ENCODE measurements around the gene SMPD2.
"Not testable (repeated sequence)": the region's sequence is repeated elsewhere in the genome, so short reads cannot be mapped to it uniquely, and the experiment has no call there.

SMPD2 gene

DNA sequence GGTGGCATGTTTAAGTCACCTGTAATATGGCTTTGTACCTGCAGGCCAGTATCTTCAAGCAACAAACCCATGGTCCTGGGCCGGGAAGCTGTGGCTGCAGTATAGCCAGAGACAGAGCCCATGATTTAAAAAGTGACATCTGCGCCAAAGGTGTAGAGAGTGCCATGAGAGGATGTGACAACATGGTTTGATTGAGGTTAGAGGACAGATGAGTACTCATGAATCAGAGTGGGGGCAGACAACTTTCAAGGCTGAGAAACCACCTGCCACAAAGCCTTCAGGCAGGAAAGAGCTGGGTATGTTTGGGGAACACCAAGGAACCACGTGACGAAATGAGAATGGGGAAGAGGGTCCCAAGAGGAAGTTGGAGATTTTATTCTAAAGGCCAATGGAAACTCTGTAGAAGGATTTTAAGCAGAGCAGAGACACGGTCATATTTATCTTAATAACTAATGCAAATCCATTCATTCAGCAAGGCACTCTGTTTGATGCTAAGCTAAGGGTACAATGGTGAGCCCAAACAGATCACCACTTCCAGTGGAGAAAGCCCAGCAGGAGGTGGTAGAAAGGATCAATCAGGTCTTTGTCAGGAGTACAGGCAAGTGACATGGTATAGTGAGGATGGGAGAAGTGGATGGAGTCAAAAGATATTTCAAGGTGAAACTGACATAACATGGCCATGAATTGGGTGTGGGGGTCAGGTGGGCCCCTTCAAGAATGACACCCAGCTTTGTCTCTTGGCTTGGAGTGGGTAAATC lies 18.4 kb downstream of the SMPD2 start:
- H3K4me3 ChIP-seq (ENCODE audit: control insufficient read depth, low read depth, low read length): no peak overlapping the region
- no peak for TF ChIP-seq CTCF (conservative IDR thresholded peaks at IDR 0.05; ENCODE audit: control insufficient read depth, insufficient read depth, low read depth, low read length)
- DNase-seq (ENCODE audit: low read depth): no peak

DNA sequence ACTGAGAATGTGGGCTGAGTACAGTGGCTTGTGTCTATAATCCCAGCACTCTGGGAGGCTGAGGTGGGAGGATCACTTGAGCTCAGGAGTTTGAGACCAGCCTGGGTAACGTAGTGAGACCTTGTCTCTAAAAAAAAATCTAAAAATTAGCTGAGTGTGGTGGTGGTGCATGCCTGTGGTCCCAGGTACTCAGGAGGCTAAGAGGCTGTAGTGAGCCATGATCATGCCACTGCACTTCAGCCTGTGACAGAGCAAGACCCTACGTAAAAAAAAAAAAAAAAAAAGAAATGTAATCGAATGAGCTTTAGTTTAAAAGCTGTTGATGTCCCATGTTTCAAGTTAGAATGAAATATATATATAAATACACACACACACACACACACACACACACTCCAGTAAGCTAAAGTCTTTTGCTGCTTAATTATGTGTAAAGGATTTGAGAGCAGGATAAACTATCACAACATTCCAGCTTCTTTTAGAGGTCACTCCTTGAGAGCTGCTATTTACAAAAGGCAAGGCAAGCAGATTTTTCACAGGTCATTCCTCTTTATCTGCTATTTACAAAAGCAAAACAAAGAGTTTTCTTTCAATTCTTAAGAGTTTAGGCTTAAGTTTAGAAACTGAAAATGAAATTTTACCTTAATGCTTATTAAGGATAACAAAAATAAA lies 19.8 kb downstream of the SMPD2 start:
- no peak overlapping the region for H3K4me3 ChIP-seq (ENCODE audit: control insufficient read depth, low read depth, low read length)
- DNase-seq (ENCODE audit: low read depth): no peak
- no peak for TF ChIP-seq CTCF (conservative IDR thresholded peaks at IDR 0.05; ENCODE audit: control insufficient read depth, insufficient read depth, low read depth, low read length)

GRCh38 chr6:109461205-109461604 lies 20.7 kb downstream of the SMPD2 start:
- not testable (repeated sequence) for H3K4me3 ChIP-seq (ENCODE audit: control insufficient read depth, low read depth, low read length); DNase-seq (ENCODE audit: low read depth)

GRCh38 chr6:109461733-109462526 lies 21.4 kb downstream of the SMPD2 start:
- H3K4me3 ChIP-seq (ENCODE audit: control insufficient read depth, low read depth, low read length): no peak overlapping the region
- DNase-seq (ENCODE audit: low read depth): no peak
- no peak for TF ChIP-seq CTCF (conservative IDR thresholded peaks at IDR 0.05; ENCODE audit: control insufficient read depth, insufficient read depth, low read depth, low read length)

GRCh38 chr6:109465772-109466171 lies 25.2 kb downstream of the SMPD2 start:
- no peak for TF ChIP-seq CTCF (conservative IDR thresholded peaks at IDR 0.05; ENCODE audit: control insufficient read depth, insufficient read depth, low read depth, low read length)
- H3K4me3 ChIP-seq (ENCODE audit: control insufficient read depth, low read depth, low read length): no peak overlapping the region
- no peak for DNase-seq (ENCODE audit: low read depth)

DNA sequence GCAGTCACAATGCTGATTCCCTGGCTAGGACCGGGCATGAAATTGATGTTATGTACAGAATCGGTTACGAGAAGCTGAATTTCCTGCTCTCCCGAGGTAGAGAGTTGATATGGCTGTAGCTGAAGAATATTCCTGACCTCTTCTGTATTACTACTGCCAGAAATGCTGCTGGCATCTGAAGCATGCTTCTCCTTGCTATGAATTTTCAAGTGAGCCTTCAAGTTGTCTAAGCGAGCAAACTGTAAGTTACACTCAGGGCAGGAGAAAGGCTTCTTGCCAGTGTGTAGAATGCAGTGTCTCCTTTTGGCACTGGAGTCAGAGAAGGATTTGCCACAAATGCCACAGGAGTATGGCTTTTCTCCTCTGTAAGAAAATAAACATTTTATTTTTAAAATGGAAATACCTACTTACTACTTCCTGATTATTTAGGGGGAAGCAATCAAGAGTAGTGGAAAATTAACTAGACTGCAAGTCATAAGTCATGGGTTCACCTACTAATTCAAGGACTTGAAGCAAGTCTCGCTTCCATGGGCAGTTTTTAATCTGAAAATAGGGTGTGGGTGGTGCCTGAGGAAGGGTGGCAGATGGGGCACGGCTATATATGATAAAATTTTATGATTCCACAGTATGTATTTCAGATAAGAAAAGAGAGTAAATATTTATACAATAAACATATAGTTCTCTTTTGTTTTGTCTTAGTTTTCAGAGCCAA lies 25.8 kb downstream of the SMPD2 start:
- TF ChIP-seq CTCF (conservative IDR thresholded peaks at IDR 0.05; ENCODE audit: control insufficient read depth, insufficient read depth, low read depth, low read length): no peak
- no peak for DNase-seq (ENCODE audit: low read depth)
- no peak overlapping the region for H3K4me3 ChIP-seq (ENCODE audit: control insufficient read depth, low read depth, low read length)

Data from fibroblast of mammary gland (primary cell).